HG02938 (cell line): ENCODE data around the gene OLIG2.

Experiments
- ATAC-seq: cut with Tn5 transposase; IDR thresholded peaks from one replicate; pipeline ENCODE4 v1.9.1; 2021; ENCODE audit warnings: mild to moderate bottlenecking, moderate library complexity; ENCODE audit not compliant: unreplicated experiment

Gene OLIG2

DNA sequence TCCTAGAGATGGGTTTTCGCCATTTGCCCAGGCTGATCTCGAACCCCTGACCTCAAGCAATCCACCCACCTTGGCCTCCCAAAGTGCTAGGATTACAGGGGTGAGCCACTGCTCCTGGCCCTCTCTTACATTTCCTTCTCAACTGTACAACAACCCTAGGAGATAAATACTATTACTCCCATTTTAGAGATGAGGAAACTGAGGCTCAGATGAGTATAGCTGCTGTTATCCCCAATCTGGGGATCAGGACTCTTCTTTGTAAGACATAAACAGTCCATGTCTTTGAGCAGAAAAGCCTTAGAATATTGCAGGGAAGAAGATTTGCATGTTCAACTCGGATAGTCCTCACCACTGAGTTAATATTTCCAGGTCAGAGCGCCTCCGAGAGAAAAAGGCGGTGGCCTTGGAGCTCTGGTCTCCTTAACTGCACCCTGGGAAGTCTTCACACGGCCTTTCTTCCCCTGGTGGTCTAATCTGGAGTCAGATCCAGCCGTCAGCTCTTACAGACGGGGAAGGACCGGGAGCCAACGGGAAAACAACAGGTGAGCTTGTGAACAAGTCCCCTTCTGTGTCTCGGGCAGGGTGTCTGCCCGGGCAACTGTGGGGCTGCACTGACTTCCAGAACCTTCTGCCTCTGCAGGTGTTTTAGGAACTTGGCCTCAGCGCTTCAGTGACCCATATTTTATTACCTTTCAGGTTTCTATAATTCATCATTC is 38.3 kb downstream of the OLIG2 start:
- ATAC-seq, result no peak

DNA sequence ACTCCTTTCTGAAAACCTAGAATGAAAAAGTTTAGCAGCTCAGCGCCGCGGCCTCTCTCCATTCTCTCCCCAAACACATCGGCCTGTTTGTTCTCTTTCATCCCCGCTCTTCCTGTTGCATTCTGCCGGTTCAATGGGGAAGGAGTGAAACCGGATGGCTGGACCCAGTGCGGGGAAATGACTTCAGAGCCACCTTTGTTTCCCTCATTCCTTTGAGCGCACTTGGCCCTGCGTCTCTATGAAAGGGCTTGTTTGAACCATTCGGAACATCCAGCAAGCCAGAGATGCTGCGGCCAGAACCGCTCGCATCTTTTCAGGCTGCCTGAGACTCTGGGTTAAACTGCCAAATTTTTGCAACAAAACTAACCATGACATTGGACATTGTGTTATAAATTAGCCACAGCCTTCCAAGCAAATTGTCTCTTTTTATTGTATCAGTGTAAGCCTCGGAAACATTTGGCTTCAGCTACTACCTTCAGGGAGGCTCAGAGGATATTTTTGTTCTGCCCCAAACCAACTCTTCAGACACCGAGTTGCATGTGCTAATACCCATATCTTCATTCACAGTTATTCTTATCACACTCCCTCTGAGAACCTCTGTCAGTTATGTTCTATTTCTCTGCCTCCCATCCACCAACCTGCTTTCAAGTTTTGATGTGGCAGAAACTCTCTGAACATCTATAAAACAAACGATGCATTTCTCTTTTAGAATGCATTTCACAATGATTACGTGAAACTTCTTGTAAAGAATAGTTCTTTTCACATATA is 39.1 kb downstream of the OLIG2 start:
- no peak for ATAC-seq

DNA sequence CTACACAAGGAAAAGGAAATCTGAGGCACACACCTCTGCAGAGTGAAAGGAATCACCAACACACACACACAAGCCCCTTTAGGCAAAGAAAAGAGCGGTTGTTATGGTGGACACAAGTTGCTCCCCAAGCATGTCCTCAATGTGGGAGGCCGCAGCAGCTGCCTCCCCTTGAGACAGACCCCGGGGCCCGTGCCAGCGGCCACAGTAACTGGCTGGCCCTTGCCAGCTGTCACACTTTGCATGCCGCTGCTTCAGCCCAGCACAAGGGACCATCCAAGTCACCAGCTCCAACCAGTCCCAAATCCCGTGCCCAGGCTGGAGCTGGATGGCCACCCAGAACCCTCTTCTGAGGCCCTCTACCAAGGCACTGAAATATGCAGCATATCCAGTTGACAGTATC is 41.3 kb downstream of the OLIG2 start:
- ATAC-seq, result no peak

DNA sequence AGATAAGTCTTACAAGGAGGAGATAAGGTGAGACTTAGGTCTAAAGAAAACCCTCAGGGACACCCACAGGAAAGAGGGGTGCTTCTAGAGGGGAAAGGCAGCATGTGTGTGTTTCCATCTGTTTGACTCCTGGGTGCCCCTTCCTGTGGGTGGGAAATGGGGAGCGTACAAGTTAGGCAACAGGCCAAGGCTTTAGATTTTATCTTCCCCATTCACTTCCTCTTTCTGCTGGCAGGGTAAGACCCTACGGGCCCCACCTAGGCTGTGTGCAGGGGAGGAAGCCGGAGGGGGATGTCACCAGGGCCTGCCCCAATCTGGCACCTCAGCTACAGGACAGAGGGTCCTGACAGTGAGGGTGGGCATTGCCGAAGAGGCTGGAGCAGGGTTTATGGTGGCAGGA is 41.7 kb downstream of the OLIG2 start:
- ATAC-seq, result no peak

DNA sequence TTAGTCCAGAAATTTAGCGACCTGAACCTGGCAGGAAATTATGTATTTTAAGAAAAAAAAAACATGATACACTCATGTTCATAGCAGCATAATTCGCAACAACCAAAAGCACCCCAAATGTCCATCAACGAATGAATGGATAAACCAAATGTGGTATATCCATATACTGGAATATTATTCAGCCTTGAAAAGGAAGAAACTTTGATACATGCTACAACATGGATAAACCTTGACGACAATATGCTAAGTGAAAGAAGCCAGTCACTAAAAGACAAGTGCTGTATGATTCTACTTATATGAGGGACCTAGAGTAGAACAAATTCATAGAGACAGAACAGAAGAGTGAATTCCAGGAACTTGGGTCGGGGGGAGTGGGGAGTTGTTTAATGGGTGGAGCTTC is 43.5 kb downstream of the OLIG2 start:
- ATAC-seq, result no peak

DNA sequence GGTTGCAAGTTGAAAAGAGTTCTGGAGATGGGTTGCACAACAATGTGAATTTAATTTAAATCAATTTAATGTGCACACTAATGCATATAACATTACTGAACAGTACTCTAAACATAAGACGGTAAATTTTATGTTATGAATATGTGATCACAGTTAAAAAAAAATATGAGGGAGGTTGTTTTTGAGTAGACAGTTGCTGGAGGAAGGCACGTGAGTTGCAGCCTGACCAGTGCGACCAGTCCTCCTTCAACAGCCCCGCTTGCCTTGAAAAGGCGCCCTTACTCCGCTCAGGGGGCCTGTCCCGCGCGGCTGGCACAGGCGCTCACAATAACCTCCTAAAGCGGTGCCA is 43.9 kb downstream of the OLIG2 start:
- no peak for ATAC-seq

DNA sequence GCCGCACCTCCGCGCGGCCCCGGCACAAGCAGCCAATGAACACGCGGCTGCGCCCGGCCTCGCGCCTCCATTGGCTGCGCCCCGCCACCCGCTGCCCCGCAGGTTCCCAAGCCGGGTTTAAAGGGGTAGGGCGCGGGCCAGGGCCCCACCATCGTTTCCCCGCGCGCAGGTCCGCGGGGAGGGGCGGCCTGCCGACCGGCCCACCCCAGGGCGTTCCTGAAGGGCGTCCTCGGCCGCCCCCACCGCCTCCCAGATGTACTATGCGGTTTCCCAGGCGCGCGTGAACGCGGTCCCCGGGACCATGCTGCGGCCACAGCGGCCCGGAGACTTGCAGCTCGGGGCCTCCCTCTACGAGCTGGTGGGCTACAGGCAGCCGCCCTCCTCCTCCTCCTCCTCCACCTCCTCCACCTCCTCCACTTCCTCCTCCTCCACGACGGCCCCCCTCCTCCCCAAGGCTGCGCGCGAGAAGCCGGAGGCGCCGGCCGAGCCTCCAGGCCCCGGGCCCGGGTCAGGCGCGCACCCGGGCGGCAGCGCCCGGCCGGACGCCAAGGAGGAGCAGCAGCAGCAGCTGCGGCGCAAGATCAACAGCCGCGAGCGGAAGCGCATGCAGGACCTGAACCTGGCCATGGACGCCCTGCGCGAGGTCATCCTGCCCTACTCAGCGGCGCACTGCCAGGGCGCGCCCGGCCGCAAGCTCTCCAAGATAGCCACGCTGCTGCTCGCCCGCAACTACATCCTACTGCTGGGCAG is 44.4 kb downstream of the OLIG2 start, which contains the start of gene OLIG1:
OLIG1 (plus strand) TSS at position 148 of the 750 bp plus-strand sequence; CDS start at position 254, 106 bp downstream.
- no peak for ATAC-seq

DNA sequence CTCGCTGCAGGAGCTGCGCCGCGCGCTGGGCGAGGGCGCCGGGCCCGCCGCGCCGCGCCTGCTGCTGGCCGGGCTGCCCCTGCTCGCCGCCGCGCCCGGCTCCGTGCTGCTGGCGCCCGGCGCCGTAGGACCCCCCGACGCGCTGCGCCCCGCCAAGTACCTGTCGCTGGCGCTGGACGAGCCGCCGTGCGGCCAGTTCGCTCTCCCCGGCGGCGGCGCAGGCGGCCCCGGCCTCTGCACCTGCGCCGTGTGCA is 44.9 kb downstream of the OLIG2 start:
- no peak for ATAC-seq

DNA sequence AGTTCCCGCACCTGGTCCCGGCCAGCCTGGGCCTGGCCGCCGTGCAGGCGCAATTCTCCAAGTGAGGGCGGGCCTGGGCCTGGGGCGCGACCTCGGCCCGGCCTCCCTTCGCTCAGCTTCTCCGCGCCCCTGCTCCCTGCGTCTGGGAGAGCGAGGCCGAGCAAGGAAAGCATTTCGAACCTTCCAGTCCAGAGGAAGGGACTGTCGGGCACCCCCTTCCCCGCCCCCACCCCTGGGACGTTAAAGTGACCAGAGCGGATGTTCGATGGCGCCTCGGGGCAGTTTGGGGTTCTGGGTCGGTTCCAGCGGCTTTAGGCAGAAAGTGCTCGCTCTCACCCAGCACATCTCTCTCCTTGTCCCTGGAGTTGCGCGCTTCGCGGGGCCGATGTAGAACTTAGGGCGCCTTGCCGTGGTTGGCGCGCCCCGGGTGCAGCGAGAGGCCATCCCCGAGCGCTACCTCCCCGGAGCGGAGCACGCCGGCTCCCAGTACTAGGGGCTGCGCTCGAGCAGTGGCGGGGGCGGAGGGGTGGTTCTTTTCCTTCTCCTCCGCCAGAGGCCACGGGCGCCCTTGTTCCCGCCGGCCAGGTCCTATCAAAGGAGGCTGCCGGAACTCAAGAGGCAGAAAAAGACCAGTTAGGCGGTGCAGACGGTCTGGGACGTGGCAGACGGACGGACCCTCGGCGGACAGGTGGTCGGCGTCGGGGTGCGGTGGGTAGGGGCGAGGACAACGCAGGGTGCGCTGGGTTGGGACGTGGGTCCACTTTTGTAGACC is 45.4 kb downstream of the OLIG2 start:
- ATAC-seq, result no peak

DNA sequence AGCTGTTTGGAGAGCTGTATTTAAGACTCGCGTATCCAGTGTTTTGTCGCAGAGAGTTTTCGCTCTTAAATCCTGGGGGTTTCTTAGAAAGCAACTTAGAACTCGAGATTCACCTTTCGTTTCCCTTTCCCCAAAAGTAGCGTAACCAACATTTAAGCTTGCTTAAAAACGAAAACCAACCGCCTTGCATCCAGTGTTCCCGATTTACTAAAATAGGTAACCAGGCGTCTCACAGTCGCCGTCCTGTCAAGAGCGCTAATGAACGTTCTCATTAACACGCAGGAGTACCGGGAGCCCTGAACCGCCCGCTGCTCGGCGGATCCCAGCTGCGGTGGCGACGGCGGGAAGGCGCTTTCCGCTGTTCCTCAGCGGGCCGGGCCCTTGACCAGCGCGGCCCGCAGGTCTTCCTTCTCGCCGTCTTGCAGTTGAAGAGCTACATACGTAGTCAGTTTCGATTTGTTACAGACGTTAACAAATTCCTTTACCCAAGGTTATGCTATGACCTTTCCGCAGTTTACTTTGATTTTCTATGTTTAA is 46.1 kb downstream of the OLIG2 start:
- ATAC-seq, result no peak

DNA sequence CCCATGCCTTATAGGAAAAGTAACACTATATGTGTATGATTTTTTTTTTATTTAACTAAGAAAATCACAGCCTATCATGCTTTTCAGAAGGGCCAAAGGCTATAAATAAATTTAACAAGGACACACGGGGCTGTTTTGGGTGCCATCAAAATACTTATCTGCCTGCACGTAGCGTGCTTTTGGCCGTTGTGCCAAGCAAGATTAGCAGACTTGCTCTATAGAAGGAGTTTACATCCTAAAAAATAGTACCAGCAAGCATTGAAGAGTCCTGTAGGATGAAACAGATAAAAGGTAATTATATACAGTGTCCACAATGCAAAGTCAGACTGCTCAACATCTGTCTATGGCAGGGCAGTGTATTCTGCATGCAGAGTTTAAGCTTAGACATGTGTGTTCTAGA is 47.9 kb downstream of the OLIG2 start:
- no peak for ATAC-seq

DNA sequence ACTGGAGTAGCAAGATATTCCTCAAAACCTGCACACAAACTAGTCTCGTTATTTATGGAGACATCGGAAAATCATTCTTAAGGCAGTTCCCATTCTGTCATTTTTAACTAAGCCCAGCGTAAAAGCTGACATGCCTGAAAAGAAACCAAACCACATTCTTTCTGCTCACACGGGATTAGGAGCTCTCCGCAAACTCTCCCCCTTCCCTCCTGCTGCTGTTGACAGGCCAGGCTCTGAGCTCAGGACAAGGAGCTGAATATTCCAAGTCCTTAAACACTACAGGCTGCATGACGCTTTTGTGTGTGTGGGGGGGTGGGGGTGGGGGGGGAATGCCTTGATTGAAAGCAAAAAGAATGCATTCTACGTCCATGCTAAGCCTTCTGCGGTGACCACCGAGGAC is 49.4 kb downstream of the OLIG2 start:
- ATAC-seq, result no peak

DNA sequence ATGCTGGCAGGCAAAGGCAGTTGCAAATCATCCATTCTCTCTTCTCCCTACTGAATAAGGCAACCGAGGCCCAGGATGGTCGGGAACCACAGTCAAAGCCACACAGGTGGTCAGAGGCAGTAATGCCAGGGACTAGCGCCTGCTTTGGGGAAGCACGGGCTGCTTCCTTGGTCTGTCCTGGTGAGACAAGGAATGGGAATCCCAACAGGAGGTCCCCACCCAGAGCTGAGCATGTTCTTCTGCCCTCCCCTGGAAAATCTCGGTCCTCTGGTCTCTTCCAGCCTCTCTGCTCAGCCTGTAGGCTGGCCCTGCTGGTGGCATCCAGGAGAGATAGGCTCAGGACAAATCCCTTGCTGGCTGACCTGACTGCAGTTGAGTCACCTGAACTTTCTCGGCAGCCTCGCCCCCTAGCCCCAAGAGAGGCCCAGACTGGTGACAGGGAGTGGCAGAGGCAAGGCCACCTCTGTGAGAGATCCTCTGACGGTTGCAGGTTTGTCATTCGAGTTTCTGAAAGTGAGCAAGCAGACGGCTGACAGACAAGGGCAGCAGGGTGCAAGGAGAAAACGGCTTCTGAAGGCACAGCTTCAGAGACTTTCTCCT is 50.0 kb downstream of the OLIG2 start:
- no peak for ATAC-seq

DNA sequence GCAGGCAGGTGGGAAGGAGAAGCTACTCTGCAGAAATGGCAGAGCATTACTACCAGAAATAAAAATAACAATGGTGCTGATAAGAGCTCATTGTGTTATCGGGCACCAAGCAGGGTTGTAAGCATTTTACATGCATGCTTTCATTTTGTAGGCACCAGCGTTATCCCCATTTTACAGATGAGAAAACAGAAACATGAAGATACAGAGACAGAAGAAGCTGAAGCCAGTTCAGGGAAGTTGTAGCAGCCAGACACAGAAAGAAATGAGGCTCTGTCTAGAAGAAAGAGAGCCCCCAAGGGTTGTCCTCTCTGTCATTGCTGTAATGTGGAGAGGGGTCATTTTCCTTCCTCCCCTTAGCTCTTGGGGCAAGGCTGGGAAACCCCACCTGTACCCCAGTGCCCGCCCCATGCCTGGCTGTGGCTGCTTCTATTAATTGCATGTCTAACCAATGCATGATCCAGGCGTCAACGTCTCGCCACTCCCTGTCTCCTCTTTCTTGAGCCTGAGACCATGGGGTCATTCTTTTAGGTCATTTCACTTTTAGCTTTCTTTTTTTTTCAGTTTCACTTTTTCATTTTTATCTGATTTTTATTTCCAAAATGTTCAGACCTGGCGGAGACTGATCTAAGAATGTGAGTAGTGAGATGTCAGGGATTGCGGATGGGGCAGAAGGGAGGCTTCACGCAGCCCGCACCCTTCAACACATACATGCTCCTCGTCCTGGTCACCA is 51.0 kb downstream of the OLIG2 start:
- ATAC-seq, result no peak
